H1 (cell line): ENCODE measurements around the gene CST7. TPM values are rescaled to one million over a fixed set of nuclear protein-coding genes. Genes with fewer than 3 reads are reported as not detected.

Experiments used
- CTCF ChIA-PET: fragments of 300-600 bp; sonication (Branson Sonifier 250); formaldehyde crosslinking; loops from one replicate; lab custom pipeline; 2021; ENCODE audit not compliant: partially characterized antibody; lab: Charles Lee
- POLR2A ChIA-PET: fragments of 300-600 bp; sonication (Branson Sonifier 250); formaldehyde crosslinking; loops from one replicate; lab custom pipeline; 2021; ENCODE audit warnings: inconsistent platforms; ENCODE audit not compliant: partially characterized antibody; lab: Charles Lee
- DNase-seq, 2 experiments: peaks; one replicate each; pipeline versions ENCODE4 v3.0.0 to v3.0.0-alpha.2; 2010 to 2022; ENCODE audit warnings: low spot score in 2 of 2, low read depth in 1 of 2, mixed read lengths in 1 of 2
- FAIRE-seq: peaks from 2 replicates; lab custom pipeline; 2011; peaks lifted over from hg19 to GRCh38; lab: Jason Lieb, UNC
- H2AFZ ChIP-seq: 2 replicates; pipeline ENCODE4 v1.8.1; 2012; ENCODE audit warnings: low read length, inconsistent platforms
- H2AK5ac ChIP-seq: 2 replicates; pipeline ENCODE4 v1.6.1; 2013; ENCODE audit warnings: low read depth, low read length
- H2BK120ac ChIP-seq: replicated peaks from 2 replicates; pipeline ENCODE3; 2013; ENCODE audit warnings: low read depth, low read length, inconsistent platforms
- H2BK12ac ChIP-seq: 2 replicates; pipeline ENCODE4 v1.6.1; 2013; ENCODE audit warnings: low read depth, low read length
- H2BK15ac ChIP-seq: 2 replicates; pipeline ENCODE4 v1.6.1; 2013; ENCODE audit warnings: low read length
- H2BK20ac ChIP-seq: 2 replicates; pipeline ENCODE4 v1.6.1; 2013; ENCODE audit warnings: low read length
- H2BK5ac ChIP-seq: 2 replicates; pipeline ENCODE4 v1.6.1; 2013; ENCODE audit warnings: low read depth, low read length
- H3K14ac ChIP-seq: 2 replicates; pipeline ENCODE4 v1.6.1; 2013; ENCODE audit warnings: inconsistent platforms; ENCODE audit not compliant: insufficient read length
- H3K18ac ChIP-seq: 2 replicates; pipeline ENCODE4 v1.6.1; 2013; ENCODE audit warnings: low read length; ENCODE audit errors: extremely low read depth
- H3K23ac ChIP-seq: 2 replicates; pipeline ENCODE4 v1.6.1; 2013; ENCODE audit warnings: inconsistent platforms; ENCODE audit not compliant: insufficient read length
- H3K23me2 ChIP-seq: 2 replicates; pipeline ENCODE4 v1.6.1; 2013; ENCODE audit warnings: low read depth, low read length
- H3K27ac ChIP-seq: 2 replicates; pipeline ENCODE4 v1.6.1; 2011; ENCODE audit warnings: low read depth, low read length, inconsistent platforms
- H3K27me3 ChIP-seq, 4 experiments: replicated peaks in 1 of 4; 1 replicate in 1 of 4; 2 replicates in 3 of 4; pipeline versions ENCODE4 v1.6.1 to v1.8.1; 2011 to 2013; ENCODE audit warnings: low read length in 3 of 4, mild to moderate bottlenecking in 3 of 4, inconsistent platforms in 2 of 4, mixed read lengths in 2 of 4, moderate library complexity in 1 of 4; ENCODE audit not compliant: control insufficient read depth in 3 of 4, insufficient read depth in 3 of 4; ENCODE audit errors: extremely low read depth in 1 of 4
- H3K36me3 ChIP-seq, 4 experiments: 2 replicates each; pipeline versions ENCODE4 v1.6.1 to v1.8.1; 2011 to 2013; ENCODE audit warnings: mild to moderate bottlenecking in 4 of 4, low read length in 3 of 4, moderate library complexity in 2 of 4, control low read depth in 1 of 4, inconsistent platforms in 1 of 4; ENCODE audit not compliant: insufficient read depth in 4 of 4, control insufficient read depth in 2 of 4
- H3K4ac ChIP-seq: replicated peaks from 2 replicates; pipeline ENCODE3; 2013; ENCODE audit warnings: low read length, low read depth, mixed read lengths, inconsistent platforms; ENCODE audit not compliant: insufficient read length
- H3K4me1 ChIP-seq, 4 experiments: replicated peaks in 1 of 4; 1 replicate in 1 of 4; 2 replicates in 3 of 4; pipeline versions ENCODE4 v1.6.1 to v1.8.1; 2011 to 2013; ENCODE audit warnings: low read length in 3 of 4, inconsistent platforms in 2 of 4, mixed read lengths in 1 of 4; ENCODE audit not compliant: insufficient read depth in 4 of 4, control insufficient read depth in 3 of 4
- H3K4me2 ChIP-seq, 2 experiments: 2 replicates each; pipeline versions ENCODE4 v1.6.1 to v1.8.1; 2011 to 2013; ENCODE audit warnings: low read depth in 2 of 2, low read length in 2 of 2, control low read depth in 1 of 2, inconsistent platforms in 1 of 2, mild to moderate bottlenecking in 1 of 2; ENCODE audit not compliant: insufficient read depth in 1 of 2
- H3K4me3 ChIP-seq, 4 experiments: fragments of 200-600, 300-600 bp in 1 of 4; sonication (generic), shearing (Covaris generic), sonication (Bioruptor Twin) in 1 of 4; 2 replicates each; pipeline versions ENCODE4 v1.5.1 to v1.8.1; 2011 to 2016; ENCODE audit warnings: low read length in 4 of 4, low read depth in 3 of 4, control low read depth in 2 of 4, inconsistent platforms in 2 of 4, mild to moderate bottlenecking in 2 of 4, mixed read lengths in 1 of 4, moderate library complexity in 1 of 4; ENCODE audit not compliant: insufficient read depth in 2 of 4; ENCODE audit errors: extremely low read depth in 1 of 4
- H3K56ac ChIP-seq: replicated peaks from 2 replicates; pipeline ENCODE3; 2013; ENCODE audit warnings: low read depth, mild to moderate bottlenecking, mixed read lengths, low read length, inconsistent platforms; ENCODE audit not compliant: insufficient read length
- H3K79me1 ChIP-seq: 2 replicates; pipeline ENCODE4 v1.6.1; 2013; ENCODE audit warnings: low read depth, low read length, control low read depth
- H3K79me2 ChIP-seq, 2 experiments: 2 replicates each; pipeline versions ENCODE4 v1.6.1 to v1.8.1; 2012 to 2013; ENCODE audit warnings: low read length in 2 of 2, mild to moderate bottlenecking in 2 of 2, inconsistent platforms in 1 of 2; ENCODE audit not compliant: insufficient read depth in 2 of 2, control insufficient read depth in 1 of 2
- H3K9ac ChIP-seq, 4 experiments: replicated peaks in 1 of 4; 1 replicate in 1 of 4; 2 replicates in 3 of 4; pipeline versions ENCODE4 v1.6.1 to v1.8.1; 2011 to 2013; ENCODE audit warnings: low read depth in 3 of 4, low read length in 3 of 4, control low read depth in 2 of 4, mild to moderate bottlenecking in 2 of 4, moderate library complexity in 2 of 4, inconsistent platforms in 1 of 4; ENCODE audit errors: extremely low read depth in 1 of 4
- H3K9me3 ChIP-seq, 2 experiments: 2 replicates each; pipeline versions ENCODE4 v1.6.1 to v1.8.1; 2012 to 2013; ENCODE audit warnings: mild to moderate bottlenecking in 2 of 2, moderate library complexity in 2 of 2, control low read depth in 1 of 2, inconsistent platforms in 1 of 2, low read depth in 1 of 2, low read length in 1 of 2, mixed read lengths in 1 of 2; ENCODE audit not compliant: insufficient read depth in 2 of 2
- H4K20me1 ChIP-seq, 2 experiments: replicated peaks in 1 of 2; 2 replicates each; pipeline versions ENCODE3 to v1.8.1; 2011 to 2013; ENCODE audit warnings: inconsistent platforms in 2 of 2, low read length in 2 of 2, mild to moderate bottlenecking in 1 of 2; ENCODE audit not compliant: insufficient read depth in 2 of 2, control insufficient read depth in 1 of 2
- H4K5ac ChIP-seq: 2 replicates; pipeline ENCODE4 v1.6.1; 2013; ENCODE audit warnings: low read length, low read depth, mixed read lengths, inconsistent platforms; ENCODE audit not compliant: insufficient read length
- H4K8ac ChIP-seq: 2 replicates; pipeline ENCODE4 v1.8.0; 2013; ENCODE audit warnings: mild to moderate bottlenecking, moderate library complexity, low read length, inconsistent platforms; ENCODE audit not compliant: insufficient read depth; ENCODE audit errors: extremely low read depth
- H4K91ac ChIP-seq: replicated peaks from 2 replicates; pipeline ENCODE3; 2013; ENCODE audit warnings: low read length, mixed read lengths, inconsistent platforms; ENCODE audit not compliant: insufficient read length
- ASH2L ChIP-seq: fragments of 200-600, 300-600 bp; sonication (generic); IDR thresholded peaks from one replicate; pipeline ENCODE4 v1.7.1; 2017; ENCODE audit warnings: low read length
- BCL11A ChIP-seq, 2 experiments: IDR thresholded peaks; one replicate each; pipeline ENCODE4 v1.6.1; 2011; ENCODE audit warnings: low read depth in 2 of 2, low read length in 2 of 2, mild to moderate bottlenecking in 2 of 2
- CBX8 ChIP-seq: fragments of 300-800, 300-1000 bp; sonication (generic); IDR thresholded peaks from 2 replicates; pipeline ENCODE4 v1.7.1; 2016; ENCODE audit warnings: low read depth, low read length, borderline replicate concordance
- CREB1 ChIP-seq: IDR thresholded peaks from 2 replicates; pipeline ENCODE4 v1.6.1; 2012; ENCODE audit warnings: inconsistent platforms
- EGR1 ChIP-seq: IDR thresholded peaks from 2 replicates; pipeline ENCODE4 v1.6.1; 2011; ENCODE audit warnings: low read depth, low read length, borderline replicate concordance
- EP300 ChIP-seq, 2 experiments: IDR thresholded peaks; 1 replicate in 1 of 2; 2 replicates in 1 of 2; pipeline ENCODE4 v1.6.1; 2011 to 2012; ENCODE audit warnings: low read depth in 2 of 2, low read length in 2 of 2, mild to moderate bottlenecking in 2 of 2, borderline replicate concordance in 1 of 2, inconsistent platforms in 1 of 2, moderate library complexity in 1 of 2
- GABPA ChIP-seq: IDR thresholded peaks from 2 replicates; pipeline ENCODE4 v1.6.1; 2011; ENCODE audit warnings: mild to moderate bottlenecking, low read length, moderate library complexity, borderline replicate concordance; ENCODE audit not compliant: insufficient read depth
- GTF2F1 ChIP-seq: IDR thresholded peaks from 2 replicates; pipeline ENCODE4 v1.6.1; 2012; ENCODE audit warnings: low read depth, low read length, improper control_type of control experiment, borderline replicate concordance
- KDM4A ChIP-seq: IDR thresholded peaks from one replicate; pipeline ENCODE4 v1.7.1; 2012; ENCODE audit warnings: low read depth, mild to moderate bottlenecking, moderate library complexity, low read length, inconsistent platforms; ENCODE audit not compliant: severe bottlenecking
- RAD21 ChIP-seq, 2 experiments: IDR thresholded peaks in 1 of 2; conservative IDR thresholded peaks in 1 of 2; 2 replicates each; pipeline ENCODE4 v1.6.1; 2011; ENCODE audit warnings: low read depth in 2 of 2, low read length in 2 of 2, improper control_type of control experiment in 1 of 2, inconsistent platforms in 1 of 2, mild to moderate bottlenecking in 1 of 2, moderate library complexity in 1 of 2
- SIN3A ChIP-seq, 2 experiments: IDR thresholded peaks in 1 of 2; conservative IDR thresholded peaks in 1 of 2; 2 replicates each; pipeline ENCODE4 v1.6.1; 2011 to 2012; ENCODE audit warnings: low read length in 2 of 2, improper control_type of control experiment in 1 of 2, low read depth in 1 of 2, mild to moderate bottlenecking in 1 of 2
- TAF1 ChIP-seq: IDR thresholded peaks from 2 replicates; pipeline ENCODE4 v1.6.1; 2011; ENCODE audit warnings: mild to moderate bottlenecking, low read depth, low read length
- TCF12 ChIP-seq: IDR thresholded peaks from 2 replicates; pipeline ENCODE4 v1.6.1; 2011; ENCODE audit warnings: low read depth, mild to moderate bottlenecking, low read length
- TEAD4 ChIP-seq: IDR thresholded peaks from 2 replicates; pipeline ENCODE4 v1.6.1; 2012; ENCODE audit warnings: low read depth, low read length, inconsistent platforms, mixed read lengths
- WGBS, 2 experiments: shearing (Covaris generic) in 1 of 2; methylation state at CpG; one replicate each; pipeline versions ENCODE4 v1.1.6 to v1.1.7; 2013 to 2015; ENCODE audit warnings: low lambda C conversion rate in 2 of 2, mixed read lengths in 2 of 2, inconsistent platforms in 1 of 2, low coverage in 1 of 2, missing lambda C conversion rate in 1 of 2; ENCODE audit not compliant: insufficient replicate concordance in 2 of 2, insufficient coverage in 1 of 2, insufficient read length in 1 of 2; ENCODE audit errors: extremely low coverage in 1 of 2, missing lambda C conversion rate in 1 of 2; 5-methylcytosine and 5-hydroxymethylcytosine counted together
- polyA plus RNA-seq, 7 experiments: library from polyadenylated mRNA; depleted of rRNA in 3 of 7; stranded (reverse) in 5 of 7; unstranded in 2 of 7; fragments of >200 nt in 5 of 7; fragments of 200-250 nt in 2 of 7; gene quantifications; 1 replicate in 5 of 7; 2 replicates in 1 of 7; 4 replicates in 1 of 7; pipeline versions ENCODE4 v1.2.1 to v1.2.3, GENCODE V29; 2011 to 2013; ENCODE audit warnings: missing spikeins in 2 of 7, mixed read lengths in 2 of 7
- total RNA-seq: library from RNA; stranded (reverse); fragmentation: NEBNext Ultra II Directional; extraction: Animal tissue kit (Norgen Biotek cat#: 25700); gene quantifications from 2 replicates; pipeline ENCODE4 v1.2.1, GENCODE V29; 2021

The CST7 gene
- total and polyA plus RNA-seq, 2 of the 8 experiments (the other 6 are each of a cell fraction or from before 2014, with no cell fraction given) = not detected

DNA sequence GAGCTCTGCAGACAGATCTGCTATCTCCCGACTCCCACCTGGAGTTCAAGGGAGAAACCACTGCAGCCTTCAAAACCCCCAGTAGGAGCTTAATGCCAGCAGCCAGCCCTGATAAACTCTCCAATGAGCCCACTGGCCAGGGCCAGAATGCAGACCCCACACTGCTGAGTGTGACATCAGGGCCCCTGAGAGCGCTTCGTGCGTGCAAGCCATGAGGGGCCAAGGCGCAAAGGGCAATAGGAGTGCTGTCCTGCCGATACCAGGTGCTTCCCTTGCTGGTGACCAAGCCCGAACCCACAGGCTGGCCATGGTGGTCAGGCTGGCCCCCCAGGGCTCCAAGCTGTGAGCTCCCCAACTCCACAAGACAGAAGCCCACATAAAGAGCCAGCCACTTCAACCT is 33.2 kb upstream of the CST7 start:
- no peak for FAIRE-seq
- no peak overlapping the region for H2BK120ac ChIP-seq
- POLR2A ChIA-PET = no interaction called here
- TF ChIP-seq TAF1 (no peak), BCL11A (IDR thresholded peaks at IDR 0.05; ENCODE audit: low read depth in 2 of 2, low read length in 2 of 2) (no peak), TCF12 (no peak), ASH2L (no peak), TEAD4 (no peak), GTF2F1 (no peak), GABPA (no peak), CBX8 (no peak), RAD21 (IDR thresholded peaks at IDR 0.05 in 1 of 2, conservative IDR thresholded peaks at IDR 0.05 in 1 of 2; ENCODE audit: low read depth in 2 of 2, low read length in 2 of 2) (no peak), EGR1 (no peak), CREB1 (no peak), EP300 (IDR thresholded peaks at IDR 0.05; ENCODE audit: borderline replicate concordance in 1 of 2, low read depth in 2 of 2, low read length in 2 of 2) (no peak), KDM4A (no peak), SIN3A (conservative IDR thresholded peaks at IDR 0.05 in 1 of 2, IDR thresholded peaks at IDR 0.05 in 1 of 2; ENCODE audit: low read depth in 1 of 2, low read length in 2 of 2) (no peak)

More for the DNA sequence above, 33.2 kb upstream of the CST7 start:
- Histone ChIP-seq H2BK5ac (no peak overlapping the region), H3K4me1 (0 out of 7 replicates have a peak, but pooled peaks cover 0 to 2% (median 0%) of the 10 kb centered on the region in 4 experiments), H3K27me3 (no peaks in the 10 kb centered on the region; a peak in 1 of 7 replicates), H2AFZ (no peak overlapping the region), H4K5ac (no peak overlapping the region), H3K4me2 (no peak overlapping the region), H3K14ac (no peak overlapping the region), H3K4me3 (no peak overlapping the region), H3K56ac (no peak overlapping the region), H3K23me2 (no peaks in the 10 kb centered on the region), H3K4ac (no peak overlapping the region), H3K79me1 (no peaks in the 10 kb centered on the region), H4K91ac (no peak overlapping the region), H3K27ac (no peak overlapping the region), H3K9me3 (peaks cover 0 to 3% of the 10 kb centered on the region in 2 experiments; a peak in 2 of 4 replicates), H3K18ac (no peak overlapping the region), H3K23ac (no peak overlapping the region), H2BK12ac (no peak overlapping the region), H2BK15ac (no peak overlapping the region), H3K79me2 (no peaks in the 10 kb centered on the region), H3K9ac (no peak overlapping the region), H4K20me1 (no peaks in the 10 kb centered on the region), H3K36me3 (no peaks in the 10 kb centered on the region), H2AK5ac (no peak overlapping the region), H4K8ac (no peak overlapping the region), H2BK20ac (no peak overlapping the region)
- 90% methylated on average over 7 of the region's 7 CpGs; no CpG with 5 or more reads in 1 of the 2 experiments for WGBS, 2 experiments
- peak in 1 of 2 experiments; percentile 30 for DNase-seq
- CTCF ChIA-PET = interaction anchor here (0.5 to 7.1 kb wide), 5 partner anchors 15 to 554 kb away, joined by 3 to 64 read pairs (median 11); no protein-coding TSS in a partner anchor
